Thymus (tissue), 11 donors: ENCODE data around the gene INO80C. TPM values are rescaled to one million over a fixed set of nuclear protein-coding genes. Genes with fewer than 3 reads are reported as not detected.

Experiments used
- DNase-seq, 9 donors: peaks; one replicate each; pipeline ENCODE4 v3.0.0-alpha.2; 2013; ENCODE audit warnings: low spot score in 9 of 9, low read depth in 6 of 9, missing footprints in 1 of 9
- H3K27ac ChIP-seq, 2 donors: one replicate each; pipeline ENCODE4 v1.5.1; 2013; ENCODE audit warnings: control low read depth in 1 of 2, low read depth in 1 of 2, low read length in 1 of 2, mild to moderate bottlenecking in 1 of 2, moderate library complexity in 1 of 2
- H3K27me3 ChIP-seq, 2 donors: one replicate each; pipeline ENCODE4 v1.5.1; 2013; ENCODE audit warnings: low read length in 1 of 2; ENCODE audit not compliant: control insufficient read depth in 2 of 2, insufficient read depth in 1 of 2
- H3K36me3 ChIP-seq, 2 donors: one replicate each; pipeline ENCODE4 v1.5.1; 2013; ENCODE audit warnings: low read length in 1 of 2, mild to moderate bottlenecking in 1 of 2, moderate library complexity in 1 of 2; ENCODE audit not compliant: control insufficient read depth in 2 of 2, insufficient read depth in 2 of 2
- H3K4me1 ChIP-seq, 2 donors: one replicate each; pipeline ENCODE4 v1.5.1; 2013; ENCODE audit warnings: low read length in 2 of 2; ENCODE audit not compliant: control insufficient read depth in 2 of 2, insufficient read depth in 2 of 2
- H3K4me3 ChIP-seq, 2 donors: one replicate each; pipeline ENCODE4 v1.5.1; 2013; ENCODE audit warnings: low read length in 2 of 2, control low read depth in 1 of 2, mild to moderate bottlenecking in 1 of 2
- H3K9me3 ChIP-seq, 2 donors: one replicate each; pipeline ENCODE4 v1.5.1; 2013; ENCODE audit warnings: low read length in 1 of 2, mild to moderate bottlenecking in 1 of 2; ENCODE audit not compliant: control insufficient read depth in 2 of 2, insufficient read depth in 1 of 2
- WGBS: extraction: QIAGEN DNeasy Blood & Tissue Kit; methylation state at CpG from one replicate; pipeline ENCODE4 v1.1.7; 2013; 5-methylcytosine and 5-hydroxymethylcytosine counted together
- polyA plus RNA-seq: library from polyadenylated mRNA; stranded (reverse); fragments of 200-250 nt; gene quantifications from one replicate; pipeline ENCODE4 v1.2.3, GENCODE V29; 2013
- total RNA-seq: library from RNA; stranded (reverse); fragments of 120-200 nt; gene quantifications from one replicate; pipeline ENCODE4 v1.2.4, GENCODE V29; 2013
- donor health status: healthy.

Gene INO80C
- total and polyA plus RNA-seq, 2 donors, result 7.1 to 32.6 TPM

- H3K4me1 ChIP-seq, result no peaks in the 10 kb centered on the region
- no peaks in the 10 kb centered on the region for H3K9me3 ChIP-seq
- no peak overlapping the region for H3K27ac ChIP-seq
- no peaks in the 10 kb centered on the region for H3K27me3 ChIP-seq
- H3K36me3 ChIP-seq, result no peaks in the 10 kb centered on the region
- no peak overlapping the region for H3K4me3 ChIP-seq
- 90% methylated on average over 6 of the region's 6 CpGs for WGBS
- no peak for DNase-seq
Measured at GRCh38 chr18:35515460-35516130, 17.8 kb upstream of the INO80C start.

- no peaks in the 10 kb centered on the region for H3K27me3 ChIP-seq
- H3K9me3 ChIP-seq, result no peaks in the 10 kb centered on the region
- WGBS, result 89% methylated on average over 7 of the region's 7 CpGs
- no peak overlapping the region for H3K4me3 ChIP-seq
- H3K27ac ChIP-seq, result no peak overlapping the region
- no peaks in the 10 kb centered on the region for H3K4me1 ChIP-seq
- H3K36me3 ChIP-seq, result no peaks in the 10 kb centered on the region
- DNase-seq, result no peak
Measured at GRCh38 chr18:35514752-35515459, 17.1 kb upstream of the INO80C start.

- Histone ChIP-seq H3K4me1 (no peaks in the 10 kb centered on the region), H3K36me3 (no peaks in the 10 kb centered on the region), H3K27me3 (no peaks in the 10 kb centered on the region), H3K9me3 (no peaks in the 10 kb centered on the region), H3K27ac (no peak overlapping the region), H3K4me3 (no peak overlapping the region)
- WGBS, result 100% methylated on average over 2 of the region's 2 CpGs
- no peak for DNase-seq
Measured at GRCh38 chr18:35514283-35514682, 16.5 kb upstream of the INO80C start.

GRCh38 chr18:35513181-35513936 lies 15.6 kb upstream of the INO80C start:
- DNase-seq, result no peak
- no peak overlapping the region for H3K27ac ChIP-seq

GRCh38 chr18:35512761-35513160 lies 15.0 kb upstream of the INO80C start:
- WGBS, result 93% methylated on average over 2 of the region's 2 CpGs
- no peak overlapping the region for H3K4me3 ChIP-seq
- H3K4me1 ChIP-seq, result no peaks in the 10 kb centered on the region
- H3K36me3 ChIP-seq, result no peaks in the 10 kb centered on the region
- no peaks in the 10 kb centered on the region for H3K9me3 ChIP-seq
- no peak for DNase-seq
- H3K27me3 ChIP-seq, result no peaks in the 10 kb centered on the region
- H3K27ac ChIP-seq, result no peak overlapping the region

More at GRCh38 chr18:35513181-35513936, 15.6 kb upstream of the INO80C start:
- no peaks in the 10 kb centered on the region for H3K4me1 ChIP-seq
- H3K4me3 ChIP-seq, result no peak overlapping the region
- no peaks in the 10 kb centered on the region for H3K27me3 ChIP-seq
- no peaks in the 10 kb centered on the region for H3K36me3 ChIP-seq
- WGBS, result 94% methylated on average over 7 of the region's 7 CpGs
- H3K9me3 ChIP-seq, result no peaks in the 10 kb centered on the region

GRCh38 chr18:35511833-35512232 lies 14.1 kb upstream of the INO80C start:
- no peak for DNase-seq
- Histone ChIP-seq H3K36me3 (no peaks in the 10 kb centered on the region), H3K27ac (no peak overlapping the region), H3K4me3 (no peak overlapping the region), H3K4me1 (no peaks in the 10 kb centered on the region), H3K9me3 (no peaks in the 10 kb centered on the region), H3K27me3 (no peaks in the 10 kb centered on the region)
- WGBS, result 95% methylated on average over 1 of the region's 1 CpG

- Histone ChIP-seq H3K27ac (no peak overlapping the region), H3K36me3 (no peaks in the 10 kb centered on the region), H3K4me3 (no peak overlapping the region), H3K9me3 (no peaks in the 10 kb centered on the region), H3K4me1 (no peaks in the 10 kb centered on the region), H3K27me3 (no peaks in the 10 kb centered on the region)
- 93% methylated on average over 2 of the region's 2 CpGs for WGBS
- DNase-seq, result no peak
Measured at GRCh38 chr18:35511428-35511827, 13.7 kb upstream of the INO80C start.

- Histone ChIP-seq H3K27ac (no peak overlapping the region), H3K4me1 (no peaks in the 10 kb centered on the region), H3K9me3 (no peaks in the 10 kb centered on the region), H3K4me3 (no peak overlapping the region), H3K36me3 (no peaks in the 10 kb centered on the region), H3K27me3 (no peaks in the 10 kb centered on the region)
- 95% methylated on average over 4 of the region's 4 CpGs for WGBS
- no peak for DNase-seq
Measured at GRCh38 chr18:35510076-35510651, 12.4 kb upstream of the INO80C start.
